HG03045 (cell line): ENCODE results near the gene TSC1.

Experiments used
- ATAC-seq: cut with Tn5 transposase; IDR thresholded peaks from one replicate; pipeline ENCODE4 v1.9.1; 2021; ENCODE audit warnings: mild to moderate bottlenecking, moderate library complexity; ENCODE audit not compliant: unreplicated experiment

Gene TSC1

GRCh38 chr9:132873403-132873802 is 71.0 kb downstream of the TSC1 start:
- ATAC-seq, result no peak

GRCh38 chr9:132869266-132869665 is 75.2 kb downstream of the TSC1 start:
- no peak for ATAC-seq

- no peak for ATAC-seq
Measured at GRCh38 chr9:132866898-132867297, 77.5 kb downstream of the TSC1 start.

- ATAC-seq, result no peak
Measured at GRCh38 chr9:132864691-132865090, 79.7 kb downstream of the TSC1 start.

- no peak for ATAC-seq
Measured at GRCh38 chr9:132864277-132864676, 80.1 kb downstream of the TSC1 start.

- no peak for ATAC-seq
Measured at GRCh38 chr9:132863096-132863495, 81.3 kb downstream of the TSC1 start.

- no peak for ATAC-seq
Measured at GRCh38 chr9:132862533-132862932, 81.9 kb downstream of the TSC1 start.

GRCh38 chr9:132861666-132862065 is 82.8 kb downstream of the TSC1 start:
- no peak for ATAC-seq

GRCh38 chr9:132858751-132859150 is 85.7 kb downstream of the TSC1 start:
- no peak for ATAC-seq

- no peak for ATAC-seq
Measured at GRCh38 chr9:132857616-132858342, 86.6 kb downstream of the TSC1 start.

- no peak for ATAC-seq
Measured at GRCh38 chr9:132857031-132857430, 87.4 kb downstream of the TSC1 start.

GRCh38 chr9:132855904-132856303 is 88.5 kb downstream of the TSC1 start:
- ATAC-seq, result no peak

GRCh38 chr9:132854832-132855231 is 89.6 kb downstream of the TSC1 start:
- no peak for ATAC-seq

GRCh38 chr9:132853482-132853881 is 90.9 kb downstream of the TSC1 start:
- no peak for ATAC-seq

- no peak for ATAC-seq
Measured at GRCh38 chr9:132849185-132849706, 95.2 kb downstream of the TSC1 start.

GRCh38 chr9:132846918-132847515 is 97.4 kb downstream of the TSC1 start:
- no peak for ATAC-seq

GRCh38 chr9:132846109-132846917 is 98.1 kb downstream of the TSC1 start:
- no peak for ATAC-seq

GRCh38 chr9:132842124-132843044 is 102.0 kb downstream of the TSC1 start:
- no peak for ATAC-seq
